H9 (cell line): ENCODE results near the gene POLD3. TPM values are rescaled to one million over a fixed set of nuclear protein-coding genes. Genes with fewer than 3 reads are reported as not detected.

Source experiments
- DNase-seq: peaks from one replicate; pipeline ENCODE4 v3.0.0-alpha.2; 2017
- H2AFZ ChIP-seq: one replicate; pipeline ENCODE4 v1.6.1; 2013; ENCODE audit warnings: mild to moderate bottlenecking, low read length, control low read depth, moderate library complexity
- H2AK5ac ChIP-seq: 2 replicates; pipeline ENCODE4 v1.6.1; 2013; ENCODE audit warnings: low read length, control low read depth, mixed read lengths; ENCODE audit not compliant: insufficient read length
- H2BK120ac ChIP-seq: one replicate; pipeline ENCODE4 v1.6.1; 2013; ENCODE audit warnings: low read depth, mild to moderate bottlenecking, low read length, control low read depth, inconsistent platforms; ENCODE audit not compliant: poor library complexity, severe bottlenecking
- H2BK12ac ChIP-seq: 2 replicates; pipeline ENCODE4 v1.6.1; 2013; ENCODE audit warnings: low read length, control low read depth, mixed read lengths, low read depth; ENCODE audit not compliant: insufficient read length
- H2BK15ac ChIP-seq: 2 replicates; pipeline ENCODE4 v1.6.1; 2013; ENCODE audit warnings: low read depth, low read length, control low read depth
- H2BK20ac ChIP-seq: one replicate; pipeline ENCODE4 v1.6.1; 2013; ENCODE audit warnings: low read depth, mild to moderate bottlenecking, low read length, control low read depth, inconsistent platforms; ENCODE audit not compliant: poor library complexity, severe bottlenecking
- H2BK5ac ChIP-seq: 2 replicates; pipeline ENCODE4 v1.6.1; 2013; ENCODE audit warnings: low read length, control low read depth, mixed read lengths; ENCODE audit not compliant: insufficient read length
- H3K14ac ChIP-seq: 2 replicates; pipeline ENCODE4 v1.6.1; 2013; ENCODE audit warnings: low read length, control low read depth; ENCODE audit not compliant: insufficient read depth
- H3K18ac ChIP-seq: 2 replicates; pipeline ENCODE4 v1.6.1; 2013; ENCODE audit warnings: low read depth, mild to moderate bottlenecking, mixed read lengths, low read length, control low read depth; ENCODE audit not compliant: insufficient read length
- H3K23ac ChIP-seq: 2 replicates; pipeline ENCODE4 v1.6.1; 2013; ENCODE audit warnings: low read length, control low read depth, mixed read lengths, low read depth; ENCODE audit not compliant: insufficient read length
- H3K23me2 ChIP-seq: 2 replicates; pipeline ENCODE4 v1.6.1; 2013; ENCODE audit warnings: low read depth, mild to moderate bottlenecking, mixed read lengths, low read length, control low read depth; ENCODE audit not compliant: insufficient read length, poor library complexity, severe bottlenecking
- H3K27ac ChIP-seq: 2 replicates; pipeline ENCODE4 v1.5.1; 2013; ENCODE audit warnings: low read length, control low read depth, mixed read lengths, low read depth; ENCODE audit not compliant: insufficient read length
- H3K27me3 ChIP-seq: 2 replicates; pipeline ENCODE4 v1.6.1; 2013; ENCODE audit warnings: low read length, control low read depth, inconsistent platforms; ENCODE audit not compliant: insufficient read depth
- H3K4ac ChIP-seq: 2 replicates; pipeline ENCODE4 v1.6.1; 2013; ENCODE audit warnings: low read depth, mild to moderate bottlenecking, control low read depth, inconsistent platforms, low read length, moderate library complexity
- H3K4me1 ChIP-seq: 2 replicates; pipeline ENCODE4 v1.6.1; 2013; ENCODE audit warnings: low read length, control low read depth, inconsistent platforms; ENCODE audit not compliant: insufficient read depth
- H3K4me2 ChIP-seq: 2 replicates; pipeline ENCODE4 v1.6.1; 2013; ENCODE audit warnings: low read length, control low read depth, mixed read lengths; ENCODE audit not compliant: insufficient read length, insufficient read depth
- H3K56ac ChIP-seq: 2 replicates; pipeline ENCODE4 v1.6.1; 2013; ENCODE audit warnings: low read depth, mild to moderate bottlenecking, mixed read lengths, low read length, control low read depth; ENCODE audit not compliant: insufficient read length
- H3K79me1 ChIP-seq: 2 replicates; pipeline ENCODE4 v1.6.1; 2013; ENCODE audit warnings: low read depth, mild to moderate bottlenecking, moderate library complexity, low read length, control low read depth, inconsistent platforms; ENCODE audit not compliant: insufficient read depth, poor library complexity, severe bottlenecking
- H3K79me2 ChIP-seq: 2 replicates; pipeline ENCODE4 v1.6.1; 2013; ENCODE audit warnings: low read length, control low read depth, inconsistent platforms; ENCODE audit not compliant: insufficient read depth
- H3K9ac ChIP-seq: 2 replicates; pipeline ENCODE4 v1.6.1; 2013; ENCODE audit warnings: low read length, control low read depth, mixed read lengths; ENCODE audit not compliant: insufficient read length; ENCODE audit errors: extremely low read depth
- H3K9me3 ChIP-seq: one replicate; pipeline ENCODE4 v1.6.1; 2013; ENCODE audit warnings: low read depth, low read length, inconsistent platforms; ENCODE audit not compliant: control insufficient read depth
- H3T11ph ChIP-seq: one replicate; pipeline ENCODE4 v1.6.1; 2013; ENCODE audit warnings: mild to moderate bottlenecking, low read length, control low read depth, inconsistent platforms
- H4K20me1 ChIP-seq: one replicate; pipeline ENCODE4 v1.6.1; 2013; ENCODE audit not compliant: control insufficient read depth, insufficient read length, insufficient read depth
- H4K5ac ChIP-seq: 2 replicates; pipeline ENCODE4 v1.6.1; 2013; ENCODE audit warnings: low read depth, mild to moderate bottlenecking, mixed read lengths, low read length, control low read depth; ENCODE audit not compliant: insufficient read length
- H4K8ac ChIP-seq: replicated peaks from 2 replicates; pipeline ENCODE4 v1.6.1; 2013; ENCODE audit warnings: low read length, control low read depth, mixed read lengths, low read depth; ENCODE audit not compliant: insufficient read length
- H4K91ac ChIP-seq: 2 replicates; pipeline ENCODE4 v1.6.1; 2013; ENCODE audit warnings: low read depth, mild to moderate bottlenecking, moderate library complexity, mixed read lengths, low read length, control low read depth; ENCODE audit not compliant: insufficient read length
- H3K27ac Mint-ChIP-seq, 3 experiments: 2 replicates in 2 of 3; 3 replicates in 1 of 3; pipeline ENCODE4 v1.8.0; 2020 to 2021; ENCODE audit warnings: mixed read lengths in 3 of 3, mild to moderate bottlenecking in 1 of 3, moderate library complexity in 1 of 3
- H3K27me3 Mint-ChIP-seq: 2 replicates; pipeline ENCODE4 v1.8.0; 2021; ENCODE audit warnings: low read depth, mild to moderate bottlenecking, moderate library complexity, mixed read lengths
- H3K36me3 Mint-ChIP-seq, 3 experiments: 2 replicates in 2 of 3; 3 replicates in 1 of 3; pipeline ENCODE4 v1.8.0; 2020 to 2021; ENCODE audit warnings: low read depth in 3 of 3, mixed read lengths in 3 of 3; ENCODE audit not compliant: insufficient read depth in 1 of 3
- H3K4me1 Mint-ChIP-seq, 2 experiments: 2 replicates each; pipeline ENCODE4 v1.8.0; 2020; ENCODE audit warnings: mixed read lengths in 2 of 2
- H3K4me3 Mint-ChIP-seq, 2 experiments: 2 replicates in 1 of 2; 3 replicates in 1 of 2; pipeline ENCODE4 v1.8.0; 2020 to 2021; ENCODE audit warnings: mild to moderate bottlenecking in 2 of 2, mixed read lengths in 2 of 2, moderate library complexity in 1 of 2
- H3K9me3 Mint-ChIP-seq, 2 experiments: 2 replicates in 1 of 2; 3 replicates in 1 of 2; pipeline ENCODE4 v1.8.0; 2020; ENCODE audit warnings: mild to moderate bottlenecking in 2 of 2, mixed read lengths in 2 of 2, moderate library complexity in 1 of 2
- whole genome bisulfite sequencing: extraction: QIAGEN DNeasy Blood & Tissue Kit; methylation state at CpG from one replicate; pipeline ENCODE4 v1.1.7; 2013; ENCODE audit warnings: missing lambda C conversion rate, low lambda C conversion rate, mixed read lengths; ENCODE audit not compliant: insufficient read length; ENCODE audit errors: extremely low coverage; 5-methylcytosine and 5-hydroxymethylcytosine counted together
- total RNA-seq: library from RNA; stranded (reverse); gene quantifications from 2 replicates; pipeline ENCODE4 v1.2.1, GENCODE V29; 2021
- TF ChIP-seq, protein P1 (sequence below): fragments of 200-600 bp; sonication (generic); conservative IDR thresholded peaks from 3 replicates; pipeline ENCODE4 v1.8.0; 2021; ENCODE audit warnings: antibody characterized with exemption, mild to moderate bottlenecking

The POLD3 gene
- total RNA-seq, 1 experiment from 2014 or later: 34.1 TPM

DNA sequence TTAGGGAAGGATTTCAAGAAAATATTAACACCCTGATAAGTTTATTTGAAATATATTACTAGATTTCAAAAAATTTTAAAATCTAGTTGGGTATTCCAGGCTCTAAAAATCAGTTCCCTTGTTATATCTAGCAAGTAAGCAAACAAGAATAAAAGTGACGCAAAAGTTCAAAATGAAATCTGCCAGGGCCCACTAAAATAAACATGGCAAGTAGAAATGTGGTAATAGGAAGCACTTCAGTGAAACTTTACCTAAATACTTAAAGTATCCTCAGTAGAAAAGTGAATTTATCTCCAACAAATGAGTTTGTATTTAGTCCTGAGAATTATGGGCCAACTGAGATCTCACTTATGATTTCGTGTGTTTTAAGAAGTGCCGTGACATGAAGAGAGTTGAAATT is 23.6 kb downstream of the POLD3 start:
- Histone ChIP-seq H4K20me1 (no peaks in the 10 kb centered on the region), H2BK5ac (no peak overlapping the region), H3K4ac (no peak overlapping the region), H4K91ac (no peak overlapping the region), H3K27ac (no peak overlapping the region), H2BK12ac (no peak overlapping the region), H2BK15ac (no peak overlapping the region), H4K5ac (no peak overlapping the region), H2AK5ac (no peak overlapping the region), H3K23ac (no peak overlapping the region), H3K23me2 (no peaks in the 10 kb centered on the region), H3K4me1 (no peaks in the 10 kb centered on the region), H3K4me2 (no peak overlapping the region), H3K79me2 (no peaks in the 10 kb centered on the region), H4K8ac (no peak overlapping the region), H3K9ac (no peak overlapping the region), H3T11ph (no peak overlapping the region), H3K56ac (no peak overlapping the region), H3K79me1 (no peaks in the 10 kb centered on the region), H3K14ac (no peak overlapping the region), H3K27me3 (no peaks in the 10 kb centered on the region), H3K9me3 (no peaks in the 10 kb centered on the region), H2BK120ac (no peak overlapping the region), H2AFZ (no peak overlapping the region), H3K18ac (no peak overlapping the region), H2BK20ac (no peak overlapping the region)
- no peaks in the 10 kb centered on the region for H3K4me1 Mint-ChIP-seq
- H3K27me3 Mint-ChIP-seq: no peaks in the 10 kb centered on the region
- no peak overlapping the region for H3K27ac Mint-ChIP-seq
- no peak overlapping the region for H3K4me3 Mint-ChIP-seq
- WGBS: no CpG with 5 or more reads among the region's 3 CpGs
- no peaks in the 10 kb centered on the region for H3K9me3 Mint-ChIP-seq
- DNase-seq: no peak
- peaks cover 16 to 48% (median 38%) of the 10 kb centered on the region in 3 experiments; a peak in 6 of 7 replicates for H3K36me3 Mint-ChIP-seq
- TF ChIP-seq, protein P1, sequence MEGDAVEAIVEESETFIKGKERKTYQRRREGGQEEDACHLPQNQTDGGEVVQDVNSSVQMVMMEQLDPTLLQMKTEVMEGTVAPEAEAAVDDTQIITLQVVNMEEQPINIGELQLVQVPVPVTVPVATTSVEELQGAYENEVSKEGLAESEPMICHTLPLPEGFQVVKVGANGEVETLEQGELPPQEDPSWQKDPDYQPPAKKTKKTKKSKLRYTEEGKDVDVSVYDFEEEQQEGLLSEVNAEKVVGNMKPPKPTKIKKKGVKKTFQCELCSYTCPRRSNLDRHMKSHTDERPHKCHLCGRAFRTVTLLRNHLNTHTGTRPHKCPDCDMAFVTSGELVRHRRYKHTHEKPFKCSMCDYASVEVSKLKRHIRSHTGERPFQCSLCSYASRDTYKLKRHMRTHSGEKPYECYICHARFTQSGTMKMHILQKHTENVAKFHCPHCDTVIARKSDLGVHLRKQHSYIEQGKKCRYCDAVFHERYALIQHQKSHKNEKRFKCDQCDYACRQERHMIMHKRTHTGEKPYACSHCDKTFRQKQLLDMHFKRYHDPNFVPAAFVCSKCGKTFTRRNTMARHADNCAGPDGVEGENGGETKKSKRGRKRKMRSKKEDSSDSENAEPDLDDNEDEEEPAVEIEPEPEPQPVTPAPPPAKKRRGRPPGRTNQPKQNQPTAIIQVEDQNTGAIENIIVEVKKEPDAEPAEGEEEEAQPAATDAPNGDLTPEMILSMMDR: no peak
